Activated B cell treated with CpG ODN at 0.5 μM for 24 hours (primary cell): ENCODE data around the gene ANO6. TPM values are rescaled to one million over a fixed set of nuclear protein-coding genes. Genes with fewer than 3 reads are reported as not detected.

Source experiments
- ATAC-seq: fragments of 200-7000 bp; cut with Tn5 transposase; one replicate; pipeline ENCODE4 v1.10.0; 2021; ENCODE audit warnings: low read depth, mild to moderate bottlenecking, moderate library complexity
- CTCF ChIA-PET: fragments of 350-600 bp; sonication (Branson Sonifier 250); formaldehyde crosslinking; loops from one replicate; lab custom pipeline; 2021; ENCODE audit warnings: antibody characterized with exemption; lab: Charles Lee
- POLR2A ChIA-PET: fragments of 350-600 bp; sonication (Branson Sonifier 250); formaldehyde crosslinking; loops from one replicate; lab custom pipeline; 2021; ENCODE audit warnings: antibody characterized with exemption; lab: Charles Lee
- DNase-seq: peaks from one replicate; pipeline ENCODE4 v3.0.0; 2022
- H3K27ac Mint-ChIP-seq: one replicate; pipeline ENCODE4 v1.8.0; 2020; ENCODE audit warnings: mixed read lengths
- H3K27me3 Mint-ChIP-seq: one replicate; pipeline ENCODE4 v1.8.0; 2021; ENCODE audit warnings: mixed read lengths
- H3K36me3 Mint-ChIP-seq: one replicate; pipeline ENCODE4 v1.8.0; 2021; ENCODE audit warnings: low read depth, mixed read lengths
- H3K4me1 Mint-ChIP-seq: one replicate; pipeline ENCODE4 v1.8.0; 2021; ENCODE audit warnings: mixed read lengths
- H3K4me3 Mint-ChIP-seq: one replicate; pipeline ENCODE4 v1.8.0; 2020; ENCODE audit warnings: mild to moderate bottlenecking, mixed read lengths
- H3K9me3 Mint-ChIP-seq: one replicate; pipeline ENCODE4 v1.8.0; 2020; ENCODE audit warnings: mixed read lengths
- CTCF ChIP-seq: fragments of 200-600 bp; IDR thresholded peaks from one replicate; pipeline ENCODE4 v1.8.0; 2022; ENCODE audit warnings: antibody characterized with exemption, mild to moderate bottlenecking
- intact Hi-C: fragments of 100-400 bp; cut with micrococcal nuclease; formaldehyde crosslinking; loops from one replicate; pipeline ENCODE4 v1.15.1; 2024
- total RNA-seq: library from RNA; stranded (reverse); gene quantifications from 2 replicates; pipeline ENCODE4 v1.2.3, GENCODE V29; 2022

The ANO6 gene
- total RNA-seq, 1 donor from 2014 or later: 16.3 TPM

- DNase-seq: no peak
- Mint-ChIP-seq H3K4me1 (peaks cover 9% of the 10 kb centered on the region), H3K9me3 (no peaks in the 10 kb centered on the region), H3K27me3 (no peaks in the 10 kb centered on the region), H3K4me3 (no peak overlapping the region), H3K27ac (no peak overlapping the region), H3K36me3 (peaks cover 6% of the 10 kb centered on the region)
- intact Hi-C loops: loop anchor here (5.0 kb wide), 1 partner anchor 47 kb away; no protein-coding TSS in a partner anchor
- ChIA-PET POLR2A (no interaction called here), CTCF (no interaction called here)
- no peak for TF ChIP-seq CTCF
- no peak for ATAC-seq
These were observed 53.5 kb downstream of the ANO6 start for GRCh38 chr12:45269412-45269751.

- peaks cover 9% of the 10 kb centered on the region for H3K4me1 Mint-ChIP-seq
- no peak for ATAC-seq
- no peak for TF ChIP-seq CTCF
- no peaks in the 10 kb centered on the region for H3K27me3 Mint-ChIP-seq
- H3K4me3 Mint-ChIP-seq: no peak overlapping the region
- H3K9me3 Mint-ChIP-seq: no peaks in the 10 kb centered on the region
- no peak overlapping the region for H3K27ac Mint-ChIP-seq
- H3K36me3 Mint-ChIP-seq: peaks cover 6% of the 10 kb centered on the region
- POLR2A ChIA-PET: no interaction called here
- CTCF ChIA-PET: no interaction called here
- intact Hi-C loops: no loop called here
- no peak for DNase-seq
These were observed 55.1 kb downstream of the ANO6 start for GRCh38 chr12:45270951-45271350.

GRCh38 chr12:45273717-45274271 is 57.9 kb downstream of the ANO6 start:
- no peak overlapping the region for H3K27ac Mint-ChIP-seq
- ATAC-seq: no peak
- no peak for DNase-seq
- H3K9me3 Mint-ChIP-seq: no peaks in the 10 kb centered on the region
- no peak for TF ChIP-seq CTCF
- no peak overlapping the region for H3K4me3 Mint-ChIP-seq
- peaks cover 5% of the 10 kb centered on the region for H3K4me1 Mint-ChIP-seq
- POLR2A ChIA-PET: no interaction called here
- H3K27me3 Mint-ChIP-seq: no peaks in the 10 kb centered on the region
- CTCF ChIA-PET: no interaction called here
- intact Hi-C loops: no loop called here
- H3K36me3 Mint-ChIP-seq: peaks cover 6% of the 10 kb centered on the region

GRCh38 chr12:45276154-45276755 is 60.4 kb downstream of the ANO6 start:
- Mint-ChIP-seq H3K27me3 (no peaks in the 10 kb centered on the region), H3K4me1 (no peaks in the 10 kb centered on the region), H3K9me3 (no peaks in the 10 kb centered on the region), H3K36me3 (peaks cover 13% of the 10 kb centered on the region), H3K4me3 (no peak overlapping the region), H3K27ac (no peak overlapping the region)
- DNase-seq (no peak), ATAC-seq (no peak)
- intact Hi-C loops: no loop called here
- TF ChIP-seq CTCF: no peak
- ChIA-PET CTCF (no interaction called here), POLR2A (no interaction called here)

GRCh38 chr12:45278447-45278846 is 62.6 kb downstream of the ANO6 start:
- no peak for TF ChIP-seq CTCF
- H3K36me3 Mint-ChIP-seq: peaks cover 19% of the 10 kb centered on the region

More at GRCh38 chr12:45278447-45278846, 62.6 kb downstream of the ANO6 start:
- DNase-seq (no peak), ATAC-seq (no peak)
- Mint-ChIP-seq H3K27me3 (no peaks in the 10 kb centered on the region), H3K4me3 (no peak overlapping the region), H3K27ac (no peak overlapping the region), H3K9me3 (no peaks in the 10 kb centered on the region), H3K4me1 (no peaks in the 10 kb centered on the region)
- intact Hi-C loops: no loop called here
- CTCF ChIA-PET: no interaction called here
- POLR2A ChIA-PET: no interaction called here
